Measurements from ENCODE around the gene ADAMTS16.

ADAMTS16 gene

GRCh38 chr5:5315068-5315980 lies 175.2 kb downstream of the ADAMTS16 start:
- no peak for DNase-seq (ENCODE audit: low spot score)

- DNase-seq (ENCODE audit: low spot score), result no peak
Measured at GRCh38 chr5:5316334-5316733, 176.2 kb downstream of the ADAMTS16 start.

- no peak for DNase-seq (ENCODE audit: low spot score)
Measured at GRCh38 chr5:5317976-5318375, 177.8 kb downstream of the ADAMTS16 start.

GRCh38 chr5:5318426-5319190 lies 178.5 kb downstream of the ADAMTS16 start:
- no peak for DNase-seq (ENCODE audit: low spot score)

GRCh38 chr5:5320062-5320805 lies 180.1 kb downstream of the ADAMTS16 start:
- no peak for DNase-seq (ENCODE audit: low spot score)

GRCh38 chr5:5321137-5321536 lies 181.0 kb downstream of the ADAMTS16 start:
- no peak for DNase-seq (ENCODE audit: low spot score)

- no peak for DNase-seq (ENCODE audit: low spot score)
Measured at GRCh38 chr5:5323551-5323950, 183.4 kb downstream of the ADAMTS16 start.

- no peak for DNase-seq (ENCODE audit: low spot score)
Measured at GRCh38 chr5:5326115-5326758, 186.1 kb downstream of the ADAMTS16 start.

- DNase-seq (ENCODE audit: low spot score), result no peak
Measured at GRCh38 chr5:5327126-5327525, 187.0 kb downstream of the ADAMTS16 start.

- DNase-seq (ENCODE audit: low spot score), result no peak
Measured at GRCh38 chr5:5330728-5331452, 190.8 kb downstream of the ADAMTS16 start.

- no peak for DNase-seq (ENCODE audit: low spot score)
Measured at GRCh38 chr5:5331848-5332247, 191.7 kb downstream of the ADAMTS16 start.

GRCh38 chr5:5332287-5332686 lies 192.2 kb downstream of the ADAMTS16 start:
- no peak for DNase-seq (ENCODE audit: low spot score)

- no peak for DNase-seq (ENCODE audit: low spot score)
Measured at GRCh38 chr5:5335107-5335506, 195.0 kb downstream of the ADAMTS16 start.

GRCh38 chr5:5335700-5336264 lies 195.7 kb downstream of the ADAMTS16 start:
- DNase-seq (ENCODE audit: low spot score), result no peak

- no peak for DNase-seq (ENCODE audit: low spot score)
Measured at GRCh38 chr5:5339257-5339656, 199.1 kb downstream of the ADAMTS16 start.

GRCh38 chr5:5340206-5340729 lies 200.1 kb downstream of the ADAMTS16 start:
- DNase-seq (ENCODE audit: low spot score), result no peak

GRCh38 chr5:5341531-5342292 lies 201.6 kb downstream of the ADAMTS16 start:
- DNase-seq (ENCODE audit: low spot score), result no peak

GRCh38 chr5:5342784-5343183 lies 202.7 kb downstream of the ADAMTS16 start:
- no peak for DNase-seq (ENCODE audit: low spot score)

- no peak for DNase-seq (ENCODE audit: low spot score)
Measured at GRCh38 chr5:5343568-5343967, 203.4 kb downstream of the ADAMTS16 start.

- no peak for DNase-seq (ENCODE audit: low spot score)
Measured at GRCh38 chr5:5344051-5344571, 204.0 kb downstream of the ADAMTS16 start.

All from activated CD4-positive, alpha-beta T cell treated with anti-CD3 and anti-CD28 coated beads, Interleukin-2, Interleukin-4, amounts not matched to agents 100 ng/mL and 50 ng/mL, durations not matched to agents 16 hours and 8 hours (primary cell).